ENCODE data around the gene RNF217.

The RNF217 gene

GRCh38 chr6:125110056-125110455 lies 147.8 kb downstream of the RNF217 start:
- TF ChIP-seq, protein P1, sequence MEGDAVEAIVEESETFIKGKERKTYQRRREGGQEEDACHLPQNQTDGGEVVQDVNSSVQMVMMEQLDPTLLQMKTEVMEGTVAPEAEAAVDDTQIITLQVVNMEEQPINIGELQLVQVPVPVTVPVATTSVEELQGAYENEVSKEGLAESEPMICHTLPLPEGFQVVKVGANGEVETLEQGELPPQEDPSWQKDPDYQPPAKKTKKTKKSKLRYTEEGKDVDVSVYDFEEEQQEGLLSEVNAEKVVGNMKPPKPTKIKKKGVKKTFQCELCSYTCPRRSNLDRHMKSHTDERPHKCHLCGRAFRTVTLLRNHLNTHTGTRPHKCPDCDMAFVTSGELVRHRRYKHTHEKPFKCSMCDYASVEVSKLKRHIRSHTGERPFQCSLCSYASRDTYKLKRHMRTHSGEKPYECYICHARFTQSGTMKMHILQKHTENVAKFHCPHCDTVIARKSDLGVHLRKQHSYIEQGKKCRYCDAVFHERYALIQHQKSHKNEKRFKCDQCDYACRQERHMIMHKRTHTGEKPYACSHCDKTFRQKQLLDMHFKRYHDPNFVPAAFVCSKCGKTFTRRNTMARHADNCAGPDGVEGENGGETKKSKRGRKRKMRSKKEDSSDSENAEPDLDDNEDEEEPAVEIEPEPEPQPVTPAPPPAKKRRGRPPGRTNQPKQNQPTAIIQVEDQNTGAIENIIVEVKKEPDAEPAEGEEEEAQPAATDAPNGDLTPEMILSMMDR (IDR thresholded peaks at IDR 0.05; ENCODE audit: control insufficient read depth, extremely low read depth, insufficient read depth): no peak
- DNase-seq (ENCODE audit: low read depth): no peak

GRCh38 chr6:125111219-125111983 lies 149.2 kb downstream of the RNF217 start:
- TF ChIP-seq, protein P1 (IDR thresholded peaks at IDR 0.05; ENCODE audit: control insufficient read depth, extremely low read depth, insufficient read depth): no peak
- no peak for DNase-seq (ENCODE audit: low read depth)
- no peak overlapping the region for H3K4me3 ChIP-seq (ENCODE audit: low read depth, low read length)

More at GRCh38 chr6:125110056-125110455, 147.8 kb downstream of the RNF217 start:
- no peak overlapping the region for H3K4me3 ChIP-seq (ENCODE audit: low read depth, low read length)

DNA sequence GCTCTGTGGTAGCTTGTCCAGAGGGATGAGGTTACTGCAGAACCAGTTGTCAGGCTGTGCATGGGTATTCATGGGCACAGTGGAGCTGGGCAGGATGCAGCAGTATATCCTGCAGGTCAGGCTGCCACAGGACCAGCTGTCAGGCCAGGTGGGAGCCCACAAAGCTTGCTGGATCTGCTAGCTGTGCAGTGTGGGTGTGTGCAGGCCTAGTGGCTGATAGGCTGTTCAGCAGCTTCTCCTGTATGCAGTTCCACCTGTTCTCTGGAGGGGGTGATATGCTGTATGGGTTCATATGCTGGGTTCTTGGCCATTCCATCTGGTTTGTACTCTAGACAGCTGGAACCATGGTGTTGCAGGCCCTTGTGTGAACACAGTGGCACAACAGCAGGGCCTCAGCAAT lies 150.7 kb downstream of the RNF217 start:
- H3K4me3 ChIP-seq (ENCODE audit: low read depth, low read length): no peak overlapping the region
- no peak for DNase-seq (ENCODE audit: low read depth)
- TF ChIP-seq, protein P1 (IDR thresholded peaks at IDR 0.05; ENCODE audit: control insufficient read depth, extremely low read depth, insufficient read depth): no peak

GRCh38 chr6:125114248-125114858 lies 152.1 kb downstream of the RNF217 start:
- no peak overlapping the region for H3K4me3 ChIP-seq (ENCODE audit: low read depth, low read length)
- TF ChIP-seq, protein P1 (IDR thresholded peaks at IDR 0.05; ENCODE audit: control insufficient read depth, extremely low read depth, insufficient read depth): peak; percentile 64
- no peak for DNase-seq (ENCODE audit: low read depth)

GRCh38 chr6:125116170-125116569 lies 153.9 kb downstream of the RNF217 start:
- TF ChIP-seq, protein P1 (IDR thresholded peaks at IDR 0.05; ENCODE audit: control insufficient read depth, extremely low read depth, insufficient read depth): no peak
- H3K4me3 ChIP-seq (ENCODE audit: low read depth, low read length): no peak overlapping the region
- no peak for DNase-seq (ENCODE audit: low read depth)

- TF ChIP-seq, protein P1 (IDR thresholded peaks at IDR 0.05; ENCODE audit: control insufficient read depth, extremely low read depth, insufficient read depth): no peak
- H3K4me3 ChIP-seq (ENCODE audit: low read depth, low read length): no peak overlapping the region
- no peak for DNase-seq (ENCODE audit: low read depth)
Observed at GRCh38 chr6:125116710-125117109, 154.5 kb downstream of the RNF217 start.

All from LNCaP clone FGC (cell line).